ENCODE results near the gene TYW1B. TPM values are rescaled to one million over a fixed set of nuclear protein-coding genes. Genes with fewer than 3 reads are reported as not detected.
"Not testable (repeated sequence)": the region's sequence is repeated elsewhere in the genome, so short reads cannot be mapped to it uniquely, and the experiment has no call there.

Gene TYW1B
- total RNA-seq, 8 experiments from 2014 or later = 2.1 to 14.2 (median 3.0) TPM

GRCh38 chr7:72830567-72830966 lies 2.6 kb upstream of the TYW1B start:
- H3K4me1 ChIP-seq (replicated peaks in 1 of 2); ATAC-seq (replicated peaks in 6 of 8); in situ Hi-C loops (cut with MboI; ENCODE audit: low pct_unique_long_range_greater_than_20kb in 2 of 9, low sequenced_read_pairs in 9 of 9, unreplicated experiment in 9 of 9); H3K27ac ChIP-seq: not testable (repeated sequence)
- 0 to 80% methylated on average over 1 of the region's 5 CpGs; no CpG with 5 or more reads in 8 of the 10 experiments for WGBS, 10 experiments
- peak overlapping the region in 3 of 5 donors; percentile 63 to 81 (median 72) for H3K4me3 ChIP-seq

- H3K4me1 ChIP-seq (replicated peaks in 1 of 2); in situ Hi-C loops (cut with MboI; ENCODE audit: low pct_unique_long_range_greater_than_20kb in 2 of 9, low sequenced_read_pairs in 9 of 9, unreplicated experiment in 9 of 9): not testable (repeated sequence)
- Histone ChIP-seq H3K4me3 (peak overlapping the region; percentile 63 to 81 (median 72)), H3K27ac (peak overlapping the region; percentile 70 to 82)
- ATAC-seq (replicated peaks in 6 of 8) = peak; percentile 11 to 44 (median 20)
- 0% methylated on average over 1 to 15 of the region's 29 CpGs; no CpG with 5 or more reads in 3 of the 10 experiments for WGBS, 10 experiments
These were observed 1.8 kb upstream of the TYW1B start for GRCh38 chr7:72829687-72830354.

- in situ Hi-C loops (cut with MboI; ENCODE audit: low pct_unique_long_range_greater_than_20kb in 2 of 9, low sequenced_read_pairs in 9 of 9, unreplicated experiment in 9 of 9); H3K4me1 ChIP-seq (replicated peaks in 1 of 2): not testable (repeated sequence)
- Histone ChIP-seq H3K27ac (peak overlapping the region; percentile 70 to 82), H3K4me3 (peak overlapping the region; percentile 63 to 81 (median 72))
- peak; percentile 46 to 66 (median 56) for ATAC-seq (replicated peaks in 6 of 8)
- WGBS, 10 experiments = 0 to 4% (median 0%) methylated on average over 1 to 13 of the region's 36 CpGs; no CpG with 5 or more reads in 6 of the 10 experiments
These were observed 1.3 kb upstream of the TYW1B start for GRCh38 chr7:72829291-72829686.

- in situ Hi-C loops (cut with MboI; ENCODE audit: low pct_unique_long_range_greater_than_20kb in 2 of 9, low sequenced_read_pairs in 9 of 9, unreplicated experiment in 9 of 9); H3K27ac ChIP-seq; H3K4me3 ChIP-seq; H3K4me1 ChIP-seq (replicated peaks in 1 of 2): not testable (repeated sequence)
- 60 to 100% (median 78%) methylated on average over 1 to 4 of the region's 11 CpGs; no CpG with 5 or more reads in 4 of the 10 experiments for WGBS, 10 experiments
- peak in 1 of 8 experiments; percentile 2 for ATAC-seq (replicated peaks in 6 of 8)
These were observed 4.0 kb downstream of the TYW1B start for GRCh38 chr7:72823765-72824732.

- in situ Hi-C loops (cut with MboI; ENCODE audit: low pct_unique_long_range_greater_than_20kb in 2 of 9, low sequenced_read_pairs in 9 of 9, unreplicated experiment in 9 of 9) = not testable (repeated sequence)
These were observed 5.5 kb downstream of the TYW1B start for GRCh38 chr7:72822497-72822896.

GRCh38 chr7:72818663-72819361 lies 9.2 kb downstream of the TYW1B start:
- ATAC-seq (replicated peaks in 6 of 8); H3K27ac ChIP-seq; H3K4me3 ChIP-seq; H3K4me1 ChIP-seq (replicated peaks in 1 of 2); in situ Hi-C loops (cut with MboI; ENCODE audit: low pct_unique_long_range_greater_than_20kb in 2 of 9, low sequenced_read_pairs in 9 of 9, unreplicated experiment in 9 of 9): not testable (repeated sequence)
- 80 to 100% (median 94%) methylated on average over 1 to 7 of the region's 10 CpGs for WGBS, 10 experiments

More at GRCh38 chr7:72822497-72822896, 5.5 kb downstream of the TYW1B start:
- not testable (repeated sequence) for H3K4me3 ChIP-seq; ATAC-seq (replicated peaks in 6 of 8); H3K27ac ChIP-seq; H3K4me1 ChIP-seq (replicated peaks in 1 of 2)
- WGBS, 10 experiments = 67 to 100% (median 87%) methylated on average over 2 of the region's 3 CpGs; no CpG with 5 or more reads in 6 of the 10 experiments

GRCh38 chr7:72817661-72818060 lies 10.3 kb downstream of the TYW1B start:
- in situ Hi-C loops (cut with MboI; ENCODE audit: low pct_unique_long_range_greater_than_20kb in 2 of 9, low sequenced_read_pairs in 9 of 9, unreplicated experiment in 9 of 9); H3K4me3 ChIP-seq; H3K27ac ChIP-seq; H3K4me1 ChIP-seq (replicated peaks in 1 of 2): not testable (repeated sequence)
- ATAC-seq (replicated peaks in 6 of 8) = peak in 3 of 8 experiments; percentile 91 to 93 (median 92)
- 80 to 100% (median 100%) methylated on average over 1 of the region's 1 CpG; no CpG with 5 or more reads in 4 of the 10 experiments for WGBS, 10 experiments

GRCh38 chr7:72816370-72817157 lies 11.4 kb downstream of the TYW1B start:
- H3K4me1 ChIP-seq (replicated peaks in 1 of 2); in situ Hi-C loops (cut with MboI; ENCODE audit: low pct_unique_long_range_greater_than_20kb in 2 of 9, low sequenced_read_pairs in 9 of 9, unreplicated experiment in 9 of 9); H3K4me3 ChIP-seq; ATAC-seq (replicated peaks in 6 of 8); H3K27ac ChIP-seq: not testable (repeated sequence)
- WGBS, 10 experiments = 80 to 100% (median 96%) methylated on average over 1 to 5 of the region's 9 CpGs; no CpG with 5 or more reads in 3 of the 10 experiments

- ATAC-seq (replicated peaks in 6 of 8); H3K27ac ChIP-seq; in situ Hi-C loops (cut with MboI; ENCODE audit: low pct_unique_long_range_greater_than_20kb in 2 of 9, low sequenced_read_pairs in 9 of 9, unreplicated experiment in 9 of 9); H3K4me1 ChIP-seq (replicated peaks in 1 of 2); H3K4me3 ChIP-seq: not testable (repeated sequence)
- WGBS, 10 experiments = 67 to 100% (median 92%) methylated on average over 1 to 4 of the region's 7 CpGs; no CpG with 5 or more reads in 6 of the 10 experiments
These were observed 17.6 kb downstream of the TYW1B start for GRCh38 chr7:72810437-72810836.

GRCh38 chr7:72808511-72808910 lies 19.5 kb downstream of the TYW1B start:
- H3K27ac ChIP-seq; ATAC-seq (replicated peaks in 6 of 8); H3K4me3 ChIP-seq; in situ Hi-C loops (cut with MboI; ENCODE audit: low pct_unique_long_range_greater_than_20kb in 2 of 9, low sequenced_read_pairs in 9 of 9, unreplicated experiment in 9 of 9); H3K4me1 ChIP-seq (replicated peaks in 1 of 2): not testable (repeated sequence)
- 93 to 100% (median 100%) methylated on average over 2 to 8 of the region's 13 CpGs; no CpG with 5 or more reads in 5 of the 10 experiments for WGBS, 10 experiments

- H3K4me1 ChIP-seq (replicated peaks in 1 of 2); ATAC-seq (replicated peaks in 6 of 8); H3K27ac ChIP-seq; in situ Hi-C loops (cut with MboI; ENCODE audit: low pct_unique_long_range_greater_than_20kb in 2 of 9, low sequenced_read_pairs in 9 of 9, unreplicated experiment in 9 of 9); H3K4me3 ChIP-seq: not testable (repeated sequence)
- WGBS, 10 experiments = 90 to 100% (median 100%) methylated on average over 1 to 2 of the region's 6 CpGs; no CpG with 5 or more reads in 6 of the 10 experiments
These were observed 21.1 kb downstream of the TYW1B start for GRCh38 chr7:72806851-72807250.

Measured in motor neuron (in vitro differentiated cells).